Small intestine (tissue), 4 donors: ENCODE measurements around the gene CLDN8. TPM values are rescaled to one million over a fixed set of nuclear protein-coding genes. Genes with fewer than 3 reads are reported as not detected.

Source experiments
- polyA plus RNA-seq, 4 donors: library from polyadenylated mRNA; stranded (reverse) in 3 of 4; unstranded in 1 of 4; fragments of 200-250 nt in 3 of 4; fragments of 120-200 nt in 1 of 4; gene quantifications; one replicate each; pipeline versions ENCODE4 v1.2.1 to v1.2.3, GENCODE V29; 2013
- donor health status: healthy with polysubstance abuse.
- donor health status: Bipolar disorder and iron deficiency.
- donor health status: healthy.

CLDN8 gene
- polyA plus RNA-seq, 4 donors: 0.15 TPM; not detected in 3

Other genes starting within 250 kb of the CLDN8 start
- not detected for gene CLDN17, start 49.3 kb downstream of the CLDN8 start, polyA plus RNA-seq
- gene KRTAP24-1, start 66.9 kb upstream of the CLDN8 start, polyA plus RNA-seq: not detected
- not detected for gene KRTAP25-1, start 73.4 kb upstream of the CLDN8 start, polyA plus RNA-seq
- gene KRTAP26-1, start 104.2 kb upstream of the CLDN8 start, polyA plus RNA-seq: not detected
- not detected for gene KRTAP27-1, start 121.6 kb upstream of the CLDN8 start, polyA plus RNA-seq
- not detected for gene KRTAP23-1, start 132.5 kb upstream of the CLDN8 start, polyA plus RNA-seq
- 1 to 10 TPM in 1 of 4 donors, not detected in 3; 2.0 TPM for gene KRTAP13-2, start 156.2 kb upstream of the CLDN8 start, polyA plus RNA-seq
- not detected for gene KRTAP13-1, start 179.9 kb upstream of the CLDN8 start, polyA plus RNA-seq
- gene KRTAP13-3, start 209.8 kb upstream of the CLDN8 start, polyA plus RNA-seq: not detected
- gene KRTAP13-4, start 214.1 kb upstream of the CLDN8 start, polyA plus RNA-seq: not detected
- gene KRTAP15-1, start 224.2 kb upstream of the CLDN8 start, polyA plus RNA-seq: not detected